Adipocyte (in vitro differentiated cells): Measurements from ENCODE around the gene ACADL.
"Not testable (repeated sequence)": the region's sequence is repeated elsewhere in the genome, so short reads cannot be mapped to it uniquely, and the experiment has no call there.

Experiments used
- DNase-seq: peaks from one replicate; pipeline ENCODE4 v3.0.0-alpha.2; 2015; ENCODE audit warnings: low read depth
- H3K27me3 ChIP-seq: replicated peaks from 2 replicates; pipeline ENCODE4 v1.7.0; 2013; ENCODE audit warnings: mild to moderate bottlenecking, low read length, moderate library complexity; ENCODE audit not compliant: control insufficient read depth, insufficient read depth
- H3K36me3 ChIP-seq: 2 replicates; pipeline ENCODE4 v1.7.0; 2013; ENCODE audit warnings: low read length, mild to moderate bottlenecking, moderate library complexity; ENCODE audit not compliant: control insufficient read depth, insufficient read depth, severe bottlenecking
- H3K4me1 ChIP-seq: 2 replicates; pipeline ENCODE4 v1.7.0; 2013; ENCODE audit warnings: mild to moderate bottlenecking, low read length, moderate library complexity; ENCODE audit not compliant: control insufficient read depth, insufficient read depth
- H3K4me3 ChIP-seq: 2 replicates; pipeline ENCODE4 v1.7.0; 2013; ENCODE audit warnings: mild to moderate bottlenecking, low read length, moderate library complexity
- H3K9ac ChIP-seq: 2 replicates; pipeline ENCODE4 v1.7.0; 2013; ENCODE audit warnings: mild to moderate bottlenecking, low read length, moderate library complexity
- H3K9me3 ChIP-seq: 2 replicates; pipeline ENCODE4 v1.7.0; 2013; ENCODE audit warnings: mild to moderate bottlenecking, low read length, moderate library complexity; ENCODE audit not compliant: control insufficient read depth

The ACADL gene

GRCh38 chr2:210181033-210181605 lies 44.1 kb downstream of the ACADL start:
- DNase-seq, H3K27me3 ChIP-seq, H3K4me3 ChIP-seq, H3K4me1 ChIP-seq, H3K36me3 ChIP-seq, H3K9ac ChIP-seq: not testable (repeated sequence)
- peaks cover 18% of the 10 kb centered on the region for H3K9me3 ChIP-seq

- DNase-seq: no peak
- Histone ChIP-seq H3K36me3 (no peaks in the 10 kb centered on the region), H3K4me1 (no peaks in the 10 kb centered on the region), H3K9ac (no peak overlapping the region), H3K27me3 (no peaks in the 10 kb centered on the region), H3K9me3 (peaks cover 17% of the 10 kb centered on the region), H3K4me3 (no peak overlapping the region)
Measured at GRCh38 chr2:210180477-210180876, 44.8 kb downstream of the ACADL start.

- Histone ChIP-seq H3K4me3 (no peak overlapping the region), H3K9ac (no peak overlapping the region), H3K4me1 (no peaks in the 10 kb centered on the region), H3K36me3 (no peaks in the 10 kb centered on the region), H3K27me3 (no peaks in the 10 kb centered on the region), H3K9me3 (peaks cover 8% of the 10 kb centered on the region)
- no peak for DNase-seq
Measured at GRCh38 chr2:210179351-210179990, 45.8 kb downstream of the ACADL start.

- DNase-seq: no peak
- no peaks in the 10 kb centered on the region for H3K36me3 ChIP-seq
- peaks cover under 1% of the 10 kb centered on the region for H3K4me1 ChIP-seq
- H3K9ac ChIP-seq: no peak overlapping the region
- no peak overlapping the region for H3K4me3 ChIP-seq
- no peaks in the 10 kb centered on the region for H3K27me3 ChIP-seq
- no peaks in the 10 kb centered on the region for H3K9me3 ChIP-seq
Measured at GRCh38 chr2:210177769-210178168, 47.5 kb downstream of the ACADL start.

- H3K9me3 ChIP-seq, DNase-seq, H3K36me3 ChIP-seq, H3K27me3 ChIP-seq, H3K9ac ChIP-seq, H3K4me3 ChIP-seq, H3K4me1 ChIP-seq: not testable (repeated sequence)
Measured at GRCh38 chr2:210177115-210177514, 48.1 kb downstream of the ACADL start.

- H3K36me3 ChIP-seq: no peaks in the 10 kb centered on the region
- no peaks in the 10 kb centered on the region for H3K9me3 ChIP-seq
- DNase-seq: no peak
- no peak overlapping the region for H3K9ac ChIP-seq
- no peak overlapping the region for H3K4me3 ChIP-seq
- H3K4me1 ChIP-seq: peaks cover 9% of the 10 kb centered on the region
- H3K27me3 ChIP-seq: no peaks in the 10 kb centered on the region
Measured at GRCh38 chr2:210174086-210174485, 51.2 kb downstream of the ACADL start.

GRCh38 chr2:210172219-210172575 lies 53.0 kb downstream of the ACADL start:
- Histone ChIP-seq H3K36me3 (no peaks in the 10 kb centered on the region), H3K9ac (peak overlapping the region; percentile 84), H3K27me3 (no peaks in the 10 kb centered on the region), H3K4me1 (peaks cover 28% of the 10 kb centered on the region), H3K4me3 (peak overlapping the region; percentile 92), H3K9me3 (no peaks in the 10 kb centered on the region)
- no peak for DNase-seq

- Histone ChIP-seq H3K27me3 (no peaks in the 10 kb centered on the region), H3K4me1 (peaks cover 34% of the 10 kb centered on the region), H3K9me3 (no peaks in the 10 kb centered on the region), H3K4me3 (peak within 1 kb of the TSS; percentile 99), H3K9ac (peak within 1 kb of the TSS; percentile 98), H3K36me3 (no peaks in the 10 kb centered on the region)
- DNase-seq: peak; percentile 99
Measured at GRCh38 chr2:210171309-210172218, 53.7 kb downstream of the ACADL start, which contains the start of gene KANSL1L. Gene KANSL1L (minus strand): TSS chr2:210171409. CDS start chr2:210154582, 16,827 bp downstream.

- DNase-seq: peak; percentile 98
- Histone ChIP-seq H3K9ac (peak overlapping the region; percentile 98), H3K9me3 (no peaks in the 10 kb centered on the region), H3K27me3 (no peaks in the 10 kb centered on the region), H3K4me3 (peak overlapping the region; percentile 99), H3K36me3 (no peaks in the 10 kb centered on the region), H3K4me1 (peaks cover 36% of the 10 kb centered on the region)
Measured at GRCh38 chr2:210170446-210171303, 54.6 kb downstream of the ACADL start.

- no peak for DNase-seq
- no peaks in the 10 kb centered on the region for H3K9me3 ChIP-seq
Measured at GRCh38 chr2:210170196-210170445, 55.1 kb downstream of the ACADL start.

More at GRCh38 chr2:210170196-210170445, 55.1 kb downstream of the ACADL start:
- H3K36me3 ChIP-seq: no peaks in the 10 kb centered on the region
- H3K4me3 ChIP-seq: peak overlapping the region; percentile 99
- H3K27me3 ChIP-seq: no peaks in the 10 kb centered on the region
- H3K4me1 ChIP-seq: peaks cover 36% of the 10 kb centered on the region
- peak overlapping the region; percentile 98 for H3K9ac ChIP-seq
